CD14-positive monocyte (primary cell): ENCODE results near the gene RNF213. TPM values are rescaled to one million over a fixed set of nuclear protein-coding genes. Genes with fewer than 3 reads are reported as not detected.

Experiments
- DNase-seq, 3 donors: peaks; one replicate each; pipeline ENCODE4 v3.0.0-alpha.2; 2011 to 2022
- H2AFZ ChIP-seq: 2 replicates; pipeline ENCODE4 v1.6.0; 2012; ENCODE audit warnings: mild to moderate bottlenecking, low read depth, low read length, inconsistent platforms; ENCODE audit not compliant: insufficient read depth, poor library complexity, severe bottlenecking
- H3K27ac ChIP-seq, 2 donors: 1 replicate in 1 of 2; 2 replicates in 1 of 2; pipeline ENCODE4 v1.5.1; 2012 to 2013; ENCODE audit warnings: low read length in 2 of 2, control low read depth in 1 of 2, inconsistent platforms in 1 of 2, low read depth in 1 of 2, mild to moderate bottlenecking in 1 of 2
- H3K27me3 ChIP-seq, 2 donors: one replicate each; pipeline versions ENCODE4 v1.6.0 to v1.6.1; 2011 to 2013; ENCODE audit warnings: low read length in 2 of 2; ENCODE audit not compliant: control insufficient read depth in 2 of 2, insufficient read depth in 2 of 2
- H3K36me3 ChIP-seq, 2 donors: replicated peaks in 1 of 2; 1 replicate in 1 of 2; 2 replicates in 1 of 2; pipeline versions ENCODE4 v1.5.1 to v1.6.1; 2012 to 2013; ENCODE audit warnings: low read length in 2 of 2, control low read depth in 1 of 2, inconsistent platforms in 1 of 2, mild to moderate bottlenecking in 1 of 2; ENCODE audit not compliant: insufficient read depth in 2 of 2, control insufficient read depth in 1 of 2
- H3K4me1 ChIP-seq, 2 donors: 1 replicate in 1 of 2; 2 replicates in 1 of 2; pipeline versions ENCODE4 v1.5.1 to v1.6.1; 2012 to 2013; ENCODE audit warnings: low read length in 2 of 2, control low read depth in 1 of 2, inconsistent platforms in 1 of 2, mild to moderate bottlenecking in 1 of 2, moderate library complexity in 1 of 2; ENCODE audit not compliant: insufficient read depth in 2 of 2, control insufficient read depth in 1 of 2
- H3K4me2 ChIP-seq: replicated peaks from 2 replicates; pipeline ENCODE3; 2012; ENCODE audit warnings: low read length, moderate library complexity, mild to moderate bottlenecking; ENCODE audit not compliant: poor library complexity, severe bottlenecking; ENCODE audit errors: extremely low read depth
- H3K4me3 ChIP-seq, 3 experiments: fragments of 200-600 bp in 1 of 3; sonication (generic) in 1 of 3; replicated peaks in 1 of 3; 1 replicate in 2 of 3; 2 replicates in 1 of 3; pipeline ENCODE4 v1.5.1; 2011 to 2013; ENCODE audit warnings: low read length in 3 of 3, mild to moderate bottlenecking in 3 of 3, control low read depth in 2 of 3, low read depth in 2 of 3, inconsistent platforms in 1 of 3, moderate library complexity in 1 of 3
- H3K79me2 ChIP-seq: 2 replicates; pipeline ENCODE4 v1.6.0; 2012; ENCODE audit warnings: mild to moderate bottlenecking, control low read depth, inconsistent platforms, low read length, moderate library complexity; ENCODE audit not compliant: insufficient read depth
- H3K9ac ChIP-seq: 2 replicates; pipeline ENCODE4 v1.6.0; 2017; ENCODE audit warnings: low read length, mild to moderate bottlenecking; ENCODE audit not compliant: insufficient read depth, poor library complexity, severe bottlenecking
- H3K9me3 ChIP-seq, 2 donors: replicated peaks in 1 of 2; 1 replicate in 1 of 2; 2 replicates in 1 of 2; pipeline versions ENCODE4 v1.5.1 to v1.6.1; 2012 to 2013; ENCODE audit warnings: low read length in 2 of 2, control low read depth in 1 of 2; ENCODE audit not compliant: control insufficient read depth in 1 of 2, insufficient read depth in 1 of 2
- H4K20me1 ChIP-seq: 2 replicates; pipeline ENCODE4 v1.6.0; 2012; ENCODE audit warnings: mild to moderate bottlenecking, low read length, control low read depth, moderate library complexity; ENCODE audit not compliant: insufficient read depth
- H3K27ac Mint-ChIP-seq, 7 donors: one replicate each; pipeline ENCODE4 v1.8.0; 2020; ENCODE audit warnings: mild to moderate bottlenecking in 7 of 7, mixed read lengths in 7 of 7, moderate library complexity in 6 of 7, inconsistent platforms in 2 of 7
- H3K27me3 Mint-ChIP-seq, 3 donors: one replicate each; pipeline ENCODE4 v1.8.0; 2021 to 2022; ENCODE audit warnings: low read depth in 3 of 3, mild to moderate bottlenecking in 3 of 3, mixed read lengths in 3 of 3, moderate library complexity in 3 of 3, inconsistent platforms in 1 of 3
- H3K36me3 Mint-ChIP-seq, 2 donors: one replicate each; pipeline ENCODE4 v1.8.0; 2020; ENCODE audit warnings: mixed read lengths in 2 of 2, inconsistent platforms in 1 of 2, mild to moderate bottlenecking in 1 of 2
- H3K4me1 Mint-ChIP-seq: one replicate; pipeline ENCODE4 v1.8.0; 2020; ENCODE audit warnings: mild to moderate bottlenecking, mixed read lengths
- H3K4me3 Mint-ChIP-seq, 2 donors: one replicate each; pipeline ENCODE4 v1.8.0; 2020; ENCODE audit warnings: mild to moderate bottlenecking in 2 of 2, mixed read lengths in 2 of 2, moderate library complexity in 1 of 2
- H3K9me3 Mint-ChIP-seq, 7 donors: one replicate each; pipeline ENCODE4 v1.8.0; 2020 to 2022; ENCODE audit warnings: mixed read lengths in 7 of 7, mild to moderate bottlenecking in 6 of 7, moderate library complexity in 6 of 7, inconsistent platforms in 2 of 7
- WGBS: methylation state at CpG from one replicate; pipeline ENCODE4 v1.1.5; 2013; ENCODE audit warnings: missing lambda C conversion rate; ENCODE audit not compliant: insufficient coverage; 5-methylcytosine and 5-hydroxymethylcytosine counted together
- intact Hi-C, 2 donors: fragments of 100-400 bp; cut with micrococcal nuclease; formaldehyde crosslinking; loops; one replicate each; pipeline versions ENCODE4 v1.15.0 to v1.15.1; 2023
- polyA plus RNA-seq, 3 donors: library from polyadenylated mRNA; depleted of rRNA in 1 of 3; unstranded in 2 of 3; stranded (reverse) in 1 of 3; fragments of 300-500 nt in 2 of 3; fragments of >200 nt in 1 of 3; fragmentation: Illumina TruSeq in 2 of 3; gene quantifications; 1 replicate in 2 of 3; 2 replicates in 1 of 3; pipeline ENCODE4 v1.2.3, GENCODE V29; 2012 to 2021
- TF ChIP-seq, protein P1 (sequence below): fragments of 200-600 bp; IDR thresholded peaks from one replicate; pipeline ENCODE4 v1.8.0; 2022; ENCODE audit warnings: antibody characterized with exemption, mild to moderate bottlenecking

The RNF213 gene
- polyA plus RNA-seq, 3 donors, result 10.3 to 196 (median 18.1) TPM

DNA sequence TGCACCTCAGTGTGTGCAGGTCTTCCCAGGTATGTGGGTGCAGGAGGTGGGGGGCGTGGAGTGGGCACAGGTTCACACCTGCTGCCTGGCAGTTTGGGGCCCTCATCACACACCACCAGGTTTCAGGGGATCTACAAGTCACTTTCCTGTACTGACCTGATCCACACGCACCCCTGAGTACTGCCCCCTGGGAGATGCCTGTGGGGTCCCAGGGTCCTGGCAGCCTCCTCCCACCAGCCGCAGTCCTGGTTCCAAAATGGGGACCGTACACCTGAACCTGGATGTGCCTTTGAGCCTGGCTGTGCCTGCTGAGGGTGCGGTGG lies 25.9 kb downstream of the RNF213 start:
- H3K4me1 ChIP-seq, result peaks cover 13 to 27% of the 10 kb centered on the region in 2 donors
- Mint-ChIP-seq H3K9me3 (peaks cover 0 to 2% (median 0%) of the 10 kb centered on the region in 7 donors), H3K27ac (peak overlapping the region in 2 of 7 donors; percentile 25 to 66), H3K27me3 (peaks cover 0 to 2% (median 0%) of the 10 kb centered on the region in 3 donors), H3K4me1 (peaks cover 29% of the 10 kb centered on the region), H3K36me3 (peaks cover 50 to 88% of the 10 kb centered on the region in 2 donors), H3K4me3 (no peak overlapping the region)
- no peak for DNase-seq
- peaks cover 63 to 88% of the 10 kb centered on the region in 2 donors for H3K36me3 ChIP-seq
- H3K27me3 ChIP-seq, result no peaks in the 10 kb centered on the region
- peak overlapping the region in 1 of 2 donors; percentile 6 for H3K27ac ChIP-seq
- H4K20me1 ChIP-seq, result peaks cover 99% of the 10 kb centered on the region
- no peak overlapping the region for H2AFZ ChIP-seq
- intact Hi-C loops, result no loop called here
- H3K4me3 ChIP-seq, result no peak overlapping the region
- H3K4me2 ChIP-seq, result no peak overlapping the region
- no peaks in the 10 kb centered on the region for H3K9me3 ChIP-seq
- TF ChIP-seq, protein P1, sequence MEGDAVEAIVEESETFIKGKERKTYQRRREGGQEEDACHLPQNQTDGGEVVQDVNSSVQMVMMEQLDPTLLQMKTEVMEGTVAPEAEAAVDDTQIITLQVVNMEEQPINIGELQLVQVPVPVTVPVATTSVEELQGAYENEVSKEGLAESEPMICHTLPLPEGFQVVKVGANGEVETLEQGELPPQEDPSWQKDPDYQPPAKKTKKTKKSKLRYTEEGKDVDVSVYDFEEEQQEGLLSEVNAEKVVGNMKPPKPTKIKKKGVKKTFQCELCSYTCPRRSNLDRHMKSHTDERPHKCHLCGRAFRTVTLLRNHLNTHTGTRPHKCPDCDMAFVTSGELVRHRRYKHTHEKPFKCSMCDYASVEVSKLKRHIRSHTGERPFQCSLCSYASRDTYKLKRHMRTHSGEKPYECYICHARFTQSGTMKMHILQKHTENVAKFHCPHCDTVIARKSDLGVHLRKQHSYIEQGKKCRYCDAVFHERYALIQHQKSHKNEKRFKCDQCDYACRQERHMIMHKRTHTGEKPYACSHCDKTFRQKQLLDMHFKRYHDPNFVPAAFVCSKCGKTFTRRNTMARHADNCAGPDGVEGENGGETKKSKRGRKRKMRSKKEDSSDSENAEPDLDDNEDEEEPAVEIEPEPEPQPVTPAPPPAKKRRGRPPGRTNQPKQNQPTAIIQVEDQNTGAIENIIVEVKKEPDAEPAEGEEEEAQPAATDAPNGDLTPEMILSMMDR, result no peak
- H3K79me2 ChIP-seq, result peaks cover 20% of the 10 kb centered on the region
- 95% methylated on average over 4 of the region's 5 CpGs for WGBS
- H3K9ac ChIP-seq, result peak overlapping the region; percentile 15

DNA sequence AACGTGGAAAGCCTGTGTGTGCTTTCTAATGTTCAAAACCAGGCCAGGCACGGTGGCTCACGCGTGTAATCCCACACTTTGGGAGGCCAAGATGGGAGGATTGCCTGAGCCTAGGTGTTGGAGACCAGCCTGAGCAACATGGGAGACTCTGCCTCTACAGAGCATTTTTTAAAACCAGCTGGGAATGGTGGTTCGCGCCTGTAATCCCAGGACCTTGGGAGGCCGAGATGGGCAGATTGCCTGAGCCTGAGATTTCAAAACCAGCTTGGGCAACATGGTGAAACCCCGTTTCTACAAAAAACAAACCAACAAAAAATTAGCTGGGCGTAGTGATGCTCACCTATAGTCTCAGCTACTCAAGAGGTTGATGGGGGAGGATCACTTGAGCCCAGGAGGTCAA lies 26.4 kb downstream of the RNF213 start:
- Mint-ChIP-seq H3K4me3 (no peak overlapping the region), H3K9me3 (peaks cover 0 to 2% (median 0%) of the 10 kb centered on the region in 7 donors), H3K36me3 (peaks cover 53 to 88% of the 10 kb centered on the region in 2 donors), H3K4me1 (peaks cover 29% of the 10 kb centered on the region), H3K27me3 (peaks cover 0 to 2% (median 0%) of the 10 kb centered on the region in 3 donors), H3K27ac (peak overlapping the region in 4 of 7 donors; percentile 6 to 66 (median 52))
- Histone ChIP-seq H3K27me3 (no peaks in the 10 kb centered on the region), H3K79me2 (peaks cover 16% of the 10 kb centered on the region), H3K9ac (peak overlapping the region; percentile 4), H3K9me3 (no peaks in the 10 kb centered on the region), H3K4me2 (no peak overlapping the region), H3K4me3 (no peak overlapping the region), H3K27ac (peak overlapping the region in 1 of 2 donors; percentile 6), H3K36me3 (peaks cover 63 to 88% of the 10 kb centered on the region in 2 donors), H3K4me1 (peaks cover 13 to 27% of the 10 kb centered on the region in 2 donors), H4K20me1 (peaks cover 99% of the 10 kb centered on the region), H2AFZ (no peak overlapping the region)
- 87% methylated on average over 6 of the region's 9 CpGs for WGBS
- intact Hi-C loops, result no loop called here
- TF ChIP-seq, protein P1, result no peak
- no peak for DNase-seq
